Testis (tissue), 3 donors: Measurements from ENCODE around the gene NUBPL. TPM values are rescaled to one million over a fixed set of nuclear protein-coding genes. Genes with fewer than 3 reads are reported as not detected.

ENCODE experiments used
- DNase-seq: peaks from one replicate; pipeline ENCODE4 v3.0.0-alpha.2; 2019
- H3K27ac ChIP-seq, 2 donors: fragments of 200-600 bp; sonication (generic); one replicate each; pipeline ENCODE4 v1.5.1; 2019
- H3K27me3 ChIP-seq: fragments of 200-600 bp; sonication (generic); one replicate; pipeline ENCODE4 v1.5.1; 2019
- H3K36me3 ChIP-seq: fragments of 200-600 bp; sonication (generic); one replicate; pipeline ENCODE4 v1.5.1; 2017; ENCODE audit warnings: low read depth; ENCODE audit errors: missing control alignments
- H3K4me1 ChIP-seq: fragments of 200-600 bp; sonication (generic); one replicate; pipeline ENCODE4 v1.5.1; 2019
- H3K4me3 ChIP-seq, 2 donors: fragments of 200-600 bp; sonication (generic); one replicate each; pipeline ENCODE4 v1.5.1; 2017 to 2019
- H3K9me3 ChIP-seq: fragments of 200-600 bp; sonication (generic); one replicate; pipeline ENCODE4 v1.5.1; 2017
- CTCF ChIP-seq, 3 experiments: fragments of 450-650 bp in 2 of 3; fragments of 200-600 bp in 1 of 3; sonication (generic) in 1 of 3; IDR thresholded peaks; one replicate each; pipeline ENCODE4 v1.5.1; 2016 to 2019; ENCODE audit warnings: antibody characterized with exemption in 3 of 3, mild to moderate bottlenecking in 2 of 3, moderate library complexity in 1 of 3
- POLR2A ChIP-seq: fragments of 450-650 bp; IDR thresholded peaks from one replicate; pipeline ENCODE4 v1.6.1; 2017; ENCODE audit warnings: antibody characterized with exemption, mild to moderate bottlenecking, moderate library complexity
- WGBS, 2 donors: methylation state at CpG; one replicate each; pipeline ENCODE4 v1.1.5; 2018; 5-methylcytosine and 5-hydroxymethylcytosine counted together
- intact Hi-C: fragments of 100-400 bp; cut with DNase I; formaldehyde crosslinking; loops from one replicate; pipeline ENCODE4 v1.15.1; 2023; ENCODE audit warnings: low total_unique reads
- polyA plus RNA-seq: library from polyadenylated mRNA; stranded (reverse); fragments of 350-450 nt; fragmentation: Illumina TruSeq; extraction: RNeasy Lipid Tissue Mini Kit (QIAGEN cat#74804); gene quantifications from one replicate; pipeline ENCODE4 v1.2.3, GENCODE V29; 2014; ENCODE audit warnings: low read depth, low replicate concordance; ENCODE audit not compliant: insufficient read depth
- total RNA-seq, 2 donors: library from RNA; depleted of rRNA; stranded (reverse); fragments of >200 nt; gene quantifications; one replicate each; pipeline ENCODE4 v1.2.3, GENCODE V29; 2016

The NUBPL gene
- total and polyA plus RNA-seq, 3 donors from 2014 or later = 7.8 to 25.0 (median 19.8) TPM

DNA sequence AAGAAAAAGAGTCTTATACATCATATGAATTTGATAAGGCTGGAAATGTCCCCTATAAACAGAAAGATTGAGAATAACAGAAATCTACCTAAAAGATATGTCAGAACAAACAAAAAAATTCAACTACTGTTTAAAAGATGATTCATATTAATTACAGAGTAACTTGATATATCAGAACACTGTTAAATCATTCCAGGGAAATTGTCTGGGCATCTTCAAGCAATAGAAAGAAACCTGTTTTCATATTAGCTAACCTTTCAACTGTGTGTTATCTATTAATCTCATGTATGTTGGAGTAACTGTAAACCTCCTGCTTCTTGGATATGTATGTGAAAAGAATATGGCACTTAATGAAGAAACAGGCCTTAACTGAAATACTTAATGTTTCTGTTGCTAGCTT lies 96.7 kb downstream of the NUBPL start:
- DNase-seq = no peak
- TF ChIP-seq POLR2A = no peak
- no peak for TF ChIP-seq CTCF (IDR thresholded peaks at IDR 0.05)
- H3K27me3 ChIP-seq = no peaks in the 10 kb centered on the region
- no peak overlapping the region for H3K27ac ChIP-seq
- H3K4me1 ChIP-seq = no peaks in the 10 kb centered on the region
- no peak overlapping the region for H3K4me3 ChIP-seq
- H3K9me3 ChIP-seq = no peaks in the 10 kb centered on the region
- no peaks in the 10 kb centered on the region for H3K36me3 ChIP-seq
- intact Hi-C loops = no loop called here

DNA sequence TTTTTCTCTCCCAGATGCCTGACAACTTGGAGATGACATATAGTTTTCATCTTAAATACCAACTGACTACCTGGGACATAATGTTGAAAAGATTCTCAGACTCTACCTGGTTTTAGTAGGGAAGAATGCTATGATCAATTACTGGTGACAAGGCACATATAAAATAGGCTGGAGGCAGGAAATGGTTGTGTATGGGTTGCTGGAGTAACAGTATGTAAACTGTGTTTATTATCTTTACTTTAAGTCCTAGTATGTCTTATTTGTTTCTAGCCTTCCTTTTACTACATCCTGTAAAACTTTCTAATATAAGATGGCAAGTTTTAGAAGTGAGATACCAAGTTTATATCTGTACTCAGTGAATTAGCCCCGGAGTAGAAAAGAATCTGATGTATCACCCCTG lies 98.1 kb downstream of the NUBPL start:
- intact Hi-C loops = no loop called here
- Histone ChIP-seq H3K36me3 (no peaks in the 10 kb centered on the region), H3K27ac (no peak overlapping the region), H3K27me3 (no peaks in the 10 kb centered on the region), H3K4me3 (no peak overlapping the region), H3K9me3 (no peaks in the 10 kb centered on the region), H3K4me1 (no peaks in the 10 kb centered on the region)
- TF ChIP-seq POLR2A (no peak), CTCF (IDR thresholded peaks at IDR 0.05) (no peak)
- no peak for DNase-seq
- WGBS, 2 donors = 84 to 90% methylated on average over 1 of the region's 1 CpG

GRCh38 chr14:31660191-31660590 lies 99.0 kb downstream of the NUBPL start:
- H3K27me3 ChIP-seq = no peaks in the 10 kb centered on the region
- 95 to 96% methylated on average over 3 of the region's 3 CpGs for WGBS, 2 donors
- H3K4me1 ChIP-seq = no peaks in the 10 kb centered on the region
- no peak for TF ChIP-seq CTCF (IDR thresholded peaks at IDR 0.05)
- TF ChIP-seq POLR2A = no peak
- intact Hi-C loops = no loop called here
- no peak overlapping the region for H3K4me3 ChIP-seq
- H3K9me3 ChIP-seq = no peaks in the 10 kb centered on the region
- DNase-seq = no peak
- H3K27ac ChIP-seq = no peak overlapping the region
- H3K36me3 ChIP-seq = no peaks in the 10 kb centered on the region

DNA sequence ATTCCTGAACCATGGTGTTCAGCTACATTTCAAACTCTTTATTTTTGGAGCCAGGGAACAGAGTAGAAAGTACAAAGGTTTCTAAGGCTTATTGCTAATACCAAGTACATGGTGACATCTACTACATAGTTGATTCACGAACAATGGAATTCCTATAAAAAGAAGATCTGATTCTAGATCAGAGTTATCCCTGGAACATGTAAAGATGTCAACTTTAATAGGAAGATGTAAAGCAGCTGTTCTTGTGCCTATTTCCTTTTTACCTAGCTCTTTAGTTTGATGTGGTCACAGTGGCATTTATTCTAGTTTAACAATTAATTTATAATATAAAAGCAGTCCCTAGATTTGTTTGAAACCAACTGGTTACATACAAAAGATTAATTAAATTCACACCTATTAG lies 99.5 kb downstream of the NUBPL start:
- intact Hi-C loops = no loop called here
- WGBS, 2 donors = 81 to 87% methylated on average over 1 of the region's 1 CpG

More for the DNA sequence above, 99.5 kb downstream of the NUBPL start:
- no peak for DNase-seq
- Histone ChIP-seq H3K36me3 (no peaks in the 10 kb centered on the region), H3K27me3 (no peaks in the 10 kb centered on the region), H3K4me3 (no peak overlapping the region), H3K27ac (no peak overlapping the region), H3K4me1 (no peaks in the 10 kb centered on the region), H3K9me3 (no peaks in the 10 kb centered on the region)
- TF ChIP-seq POLR2A = no peak
- TF ChIP-seq CTCF (IDR thresholded peaks at IDR 0.05) = no peak
